HCT116 (cell line): ENCODE measurements around the gene SLC22A23. TPM values are rescaled to one million over a fixed set of nuclear protein-coding genes. Genes with fewer than 3 reads are reported as not detected.

Source experiments
- ATAC-seq: fragments of 200-7000 bp; cut with Tn5 transposase; 2 replicates; pipeline ENCODE4 v1.9.1; 2020; ENCODE audit warnings: mild to moderate bottlenecking, moderate library complexity
- BruUV-seq: library from RNA; stranded (reverse); fragments of 400-500 nt; replicated peaks from 2 replicates; lab custom pipeline; 2021; lab: Mats Ljungman, UMichigan
- CTCF ChIA-PET: fragments of 300-600 bp; sonication (Branson Sonifier 250); formaldehyde crosslinking; loops from one replicate; lab custom pipeline; 2021; ENCODE audit warnings: antibody characterized with exemption; lab: Charles Lee
- POLR2A ChIA-PET: fragments of 300-600, 350-600 bp; sonication (Branson Sonifier 250); formaldehyde crosslinking; loops from one replicate; lab custom pipeline; 2021; ENCODE audit warnings: antibody characterized with exemption; lab: Charles Lee
- RAD21 ChIA-PET, 2 experiments: fragments of 300-600 bp; sonication (Branson Sonifier 250); formaldehyde crosslinking; loops; one replicate each; lab custom pipeline; 2023; ENCODE audit warnings: low total read pairs in 2 of 2; ENCODE audit not compliant: uncharacterized antibody in 2 of 2, unreplicated experiment in 2 of 2, low non-redundant PET in 1 of 2; lab: Charles Lee
- DNase-seq: peaks from one replicate; pipeline ENCODE4 v3.0.0-alpha.2; 2010; ENCODE audit warnings: low read depth, low spot score
- H2AFZ ChIP-seq: fragments of 200-600 bp; shearing (Covaris generic), sonication (generic); 2 replicates; pipeline ENCODE4 v1.6.1; 2017; ENCODE audit warnings: low read depth, mixed run types, mixed read lengths, antibody characterized with exemption, low read length; ENCODE audit not compliant: poor library complexity, severe bottlenecking
- H3K27ac ChIP-seq: 2 replicates; pipeline ENCODE4 v1.5.1; 2012; ENCODE audit warnings: low read depth, low read length
- H3K27me3 ChIP-seq: fragments of 200-600 bp; sonication (generic); 2 replicates; pipeline ENCODE4 v1.6.1; 2016; ENCODE audit warnings: mixed run types, low read length, mixed read lengths; ENCODE audit not compliant: insufficient read depth
- H3K36me3 ChIP-seq, 2 experiments: fragments of 200-500 bp in 1 of 2; fragments of 200-600 bp in 1 of 2; sonication (Bioruptor generic) in 1 of 2; sonication (generic) in 1 of 2; 2 replicates each; pipeline versions ENCODE4 v1.5.1 to v1.6.1; 2014 to 2016; ENCODE audit warnings: low read length in 2 of 2, inconsistent platforms in 1 of 2, mixed read lengths in 1 of 2, mixed run types in 1 of 2; ENCODE audit not compliant: insufficient read depth in 2 of 2, control insufficient read depth in 1 of 2
- H3K4me1 ChIP-seq, 2 experiments: fragments of 200-600 bp in 1 of 2; sonication (generic) in 1 of 2; 2 replicates each; pipeline versions ENCODE4 v1.5.1 to v1.6.1; 2012 to 2017; ENCODE audit warnings: low read length in 2 of 2, inconsistent platforms in 1 of 2, mild to moderate bottlenecking in 1 of 2, mixed read lengths in 1 of 2, mixed run types in 1 of 2, moderate library complexity in 1 of 2; ENCODE audit not compliant: insufficient read depth in 2 of 2, control insufficient read depth in 1 of 2
- H3K4me2 ChIP-seq: fragments of 200-600 bp; sonication (generic); 2 replicates; pipeline ENCODE4 v1.6.1; 2017; ENCODE audit warnings: mixed run types, low read length, mixed read lengths
- H3K4me3 ChIP-seq, 2 experiments: fragments of 200-600 bp in 1 of 2; sonication (generic) in 1 of 2; replicated peaks in 1 of 2; 2 replicates each; pipeline ENCODE4 v1.5.1; 2011 to 2016; ENCODE audit warnings: low read length in 2 of 2, control low read depth in 1 of 2, low read depth in 1 of 2, mild to moderate bottlenecking in 1 of 2, mixed read lengths in 1 of 2, mixed run types in 1 of 2
- H3K79me2 ChIP-seq: fragments of 200-600 bp; sonication (generic); 2 replicates; pipeline ENCODE4 v1.6.1; 2017; ENCODE audit warnings: mild to moderate bottlenecking, mixed run types, low read length, moderate library complexity, mixed read lengths; ENCODE audit not compliant: insufficient read depth
- H3K9ac ChIP-seq: fragments of 200-600 bp; sonication (generic); 2 replicates; pipeline ENCODE4 v1.6.1; 2016; ENCODE audit warnings: low read length, mixed read lengths
- H3K9me2 ChIP-seq: fragments of 200-600 bp; sonication (generic), shearing (Covaris generic); 2 replicates; pipeline ENCODE4 v1.6.1; 2017; ENCODE audit warnings: mixed run types, mild to moderate bottlenecking, moderate library complexity; ENCODE audit not compliant: insufficient read depth
- H3K9me3 ChIP-seq, 2 experiments: fragments of 200-500 bp in 1 of 2; fragments of 200-600 bp in 1 of 2; sonication (Bioruptor generic) in 1 of 2; sonication (generic) in 1 of 2; 2 replicates each; pipeline ENCODE4 v1.6.1; 2014 to 2017; ENCODE audit warnings: low read length in 2 of 2, mixed read lengths in 2 of 2, inconsistent platforms in 1 of 2, low read depth in 1 of 2, mild to moderate bottlenecking in 1 of 2, mixed run types in 1 of 2, moderate library complexity in 1 of 2; ENCODE audit not compliant: control insufficient read depth in 1 of 2, insufficient read depth in 1 of 2
- H4K20me1 ChIP-seq: fragments of 200-600 bp; sonication (generic), shearing (Covaris generic); 2 replicates; pipeline ENCODE4 v1.6.1; 2017; ENCODE audit warnings: mixed run types, mild to moderate bottlenecking, moderate library complexity; ENCODE audit not compliant: insufficient read depth
- CBX3 ChIP-seq: IDR thresholded peaks from 2 replicates; pipeline ENCODE4 v1.6.1; 2012; ENCODE audit warnings: low read depth
- CEBPB ChIP-seq: IDR thresholded peaks from 2 replicates; pipeline ENCODE4 v1.6.1; 2012; ENCODE audit warnings: low read depth
- CTCF ChIP-seq, 3 experiments: fragments of 200-600 bp in 1 of 3; sonication (generic) in 1 of 3; IDR thresholded peaks in 2 of 3; conservative IDR thresholded peaks in 1 of 3; 2 replicates each; pipeline ENCODE4 v1.5.1; 2012 to 2017; ENCODE audit warnings: low read depth in 2 of 3, low read length in 2 of 3, antibody characterized with exemption in 1 of 3, borderline replicate concordance in 1 of 3, control low read depth in 1 of 3, mild to moderate bottlenecking in 1 of 3, mixed read lengths in 1 of 3, mixed run types in 1 of 3, moderate library complexity in 1 of 3; ENCODE audit not compliant: insufficient read depth in 1 of 3
- EGR1 ChIP-seq: IDR thresholded peaks from 2 replicates; pipeline ENCODE4 v1.6.1; 2012; ENCODE audit warnings: low read depth
- EZH2 ChIP-seq: fragments of 200-600 bp; sonication (generic); IDR thresholded peaks from 2 replicates; pipeline ENCODE4 v1.6.1; 2017; ENCODE audit warnings: antibody characterized with exemption, mixed run types
- SP1 ChIP-seq: IDR thresholded peaks from 2 replicates; pipeline ENCODE4 v1.6.1; 2012; ENCODE audit warnings: low read depth
- SRF ChIP-seq: IDR thresholded peaks from 2 replicates; pipeline ENCODE4 v1.6.1; 2012; ENCODE audit warnings: low read depth
- TCF7L2 ChIP-seq: IDR thresholded peaks from 2 replicates; pipeline ENCODE4 v1.7.0; 2011; ENCODE audit warnings: borderline replicate concordance, inconsistent platforms; ENCODE audit not compliant: insufficient read depth, insufficient read length; ENCODE audit errors: extremely low read depth
- ZBTB33 ChIP-seq: IDR thresholded peaks from 2 replicates; pipeline ENCODE4 v1.6.1; 2011; ENCODE audit warnings: mild to moderate bottlenecking, low read length, moderate library complexity; ENCODE audit not compliant: insufficient replicate concordance; ENCODE audit errors: extremely low read depth
- intact Hi-C: fragments of 100-400 bp; cut with micrococcal nuclease; formaldehyde crosslinking; loops from 2 replicates; pipeline ENCODE4 v1.10.0; 2022
- total RNA-seq: library from RNA; stranded (reverse); gene quantifications from one replicate; pipeline ENCODE4 v1.2.1, GENCODE V29; 2021; ENCODE audit not compliant: unreplicated experiment
- TF ChIP-seq, protein P1 (sequence below): IDR thresholded peaks from 2 replicates; pipeline ENCODE4 v1.6.1; 2012

SLC22A23 gene
- total RNA-seq, 1 experiment from 2014 or later = 11.5 TPM

- no peaks in the 10 kb centered on the region for H4K20me1 ChIP-seq
- H3K9me2 ChIP-seq = no peaks in the 10 kb centered on the region
- 0 out of 2 replicates have a peak, but pooled peaks cover 6% of the 10 kb centered on the region for H3K27me3 ChIP-seq
- DNase-seq (no peak), ATAC-seq (no peak)
- H3K27ac ChIP-seq = no peak overlapping the region
- H3K79me2 ChIP-seq = no peaks in the 10 kb centered on the region
- BruUV-seq = no TSS peak
- CTCF ChIA-PET = no interaction called here
- no peak overlapping the region for H3K4me2 ChIP-seq
- H3K4me3 ChIP-seq = no peak overlapping the region
- H2AFZ ChIP-seq = no peak overlapping the region
- H3K9ac ChIP-seq = no peak overlapping the region
- intact Hi-C loops = no loop called here
- no peaks in the 10 kb centered on the region for H3K4me1 ChIP-seq
- POLR2A ChIA-PET = no interaction called here
- no peaks in the 10 kb centered on the region for H3K36me3 ChIP-seq
- no peak for TF ChIP-seq CEBPB
- no peak for TF ChIP-seq CTCF (IDR thresholded peaks at IDR 0.05 in 2 of 3, conservative IDR thresholded peaks at IDR 0.05 in 1 of 3; ENCODE audit: borderline replicate concordance in 1 of 3, insufficient read depth in 1 of 3, low read depth in 2 of 3, low read length in 2 of 3)
- no peak for TF ChIP-seq SRF
- no peak for TF ChIP-seq EGR1
- no peak for TF ChIP-seq ZBTB33
- TF ChIP-seq SP1 = no peak
- TF ChIP-seq, protein P1, sequence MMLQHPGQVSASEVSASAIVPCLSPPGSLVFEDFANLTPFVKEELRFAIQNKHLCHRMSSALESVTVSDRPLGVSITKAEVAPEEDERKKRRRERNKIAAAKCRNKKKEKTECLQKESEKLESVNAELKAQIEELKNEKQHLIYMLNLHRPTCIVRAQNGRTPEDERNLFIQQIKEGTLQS = no peak
- TF ChIP-seq TCF7L2 = no peak
- TF ChIP-seq EZH2 = no peak
- no peak for TF ChIP-seq CBX3
- RAD21 ChIA-PET = no interaction called here
- no peaks in the 10 kb centered on the region for H3K9me3 ChIP-seq
These were observed 225.4 kb downstream of the SLC22A23 start for GRCh38 chr6:3231247-3232016.
